ENCODE data around the gene CSF1.
"Not testable (repeated sequence)": the region's sequence is repeated elsewhere in the genome, so short reads cannot be mapped to it uniquely, and the experiment has no call there.

Gene CSF1

GRCh38 chr1:109910123-109910962, at the start of gene CSF1:
TSS of gene CSF1 (plus strand) at chr1:109910849. CDS start at chr1:109911024, 175 bp downstream.
- FAIRE-seq, result no peak
- peak; percentile 70 for DNase-seq (ENCODE audit: insufficient read length, low spot score)
- TF ChIP-seq POLR2A (IDR thresholded peaks at IDR 0.05; ENCODE audit: low read depth, low read length), result no peak; the same call in none of the 2 replicates

DNA sequence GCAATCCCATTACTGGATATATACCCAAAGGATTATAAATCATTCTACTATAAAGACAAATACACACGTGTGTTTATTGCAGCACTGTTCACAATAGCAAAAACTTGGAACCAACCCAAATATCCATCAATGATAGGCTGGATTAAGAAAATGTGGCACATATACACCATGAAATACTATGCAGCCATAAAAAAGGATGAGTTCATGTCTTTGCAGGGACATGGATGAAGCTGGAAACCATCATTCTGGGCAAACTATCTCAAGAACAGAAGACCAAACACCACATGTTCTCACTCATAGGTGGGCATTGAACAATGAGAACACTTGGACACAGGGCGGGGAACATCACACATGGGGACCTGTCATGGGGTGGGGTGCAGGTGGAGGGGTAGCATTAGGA, 49.0 kb upstream of the CSF1 start:
- FAIRE-seq, result not testable (repeated sequence)

GRCh38 chr1:109863667-109864046, 47.0 kb upstream of the CSF1 start:
- TF ChIP-seq POLR2A (IDR thresholded peaks at IDR 0.05; ENCODE audit: low read depth, low read length), result no peak
- FAIRE-seq (no peak), DNase-seq (ENCODE audit: insufficient read length, low spot score) (no peak)

More for the DNA sequence above, 49.0 kb upstream of the CSF1 start:
- not testable (repeated sequence) for DNase-seq (ENCODE audit: insufficient read length, low spot score)

DNA sequence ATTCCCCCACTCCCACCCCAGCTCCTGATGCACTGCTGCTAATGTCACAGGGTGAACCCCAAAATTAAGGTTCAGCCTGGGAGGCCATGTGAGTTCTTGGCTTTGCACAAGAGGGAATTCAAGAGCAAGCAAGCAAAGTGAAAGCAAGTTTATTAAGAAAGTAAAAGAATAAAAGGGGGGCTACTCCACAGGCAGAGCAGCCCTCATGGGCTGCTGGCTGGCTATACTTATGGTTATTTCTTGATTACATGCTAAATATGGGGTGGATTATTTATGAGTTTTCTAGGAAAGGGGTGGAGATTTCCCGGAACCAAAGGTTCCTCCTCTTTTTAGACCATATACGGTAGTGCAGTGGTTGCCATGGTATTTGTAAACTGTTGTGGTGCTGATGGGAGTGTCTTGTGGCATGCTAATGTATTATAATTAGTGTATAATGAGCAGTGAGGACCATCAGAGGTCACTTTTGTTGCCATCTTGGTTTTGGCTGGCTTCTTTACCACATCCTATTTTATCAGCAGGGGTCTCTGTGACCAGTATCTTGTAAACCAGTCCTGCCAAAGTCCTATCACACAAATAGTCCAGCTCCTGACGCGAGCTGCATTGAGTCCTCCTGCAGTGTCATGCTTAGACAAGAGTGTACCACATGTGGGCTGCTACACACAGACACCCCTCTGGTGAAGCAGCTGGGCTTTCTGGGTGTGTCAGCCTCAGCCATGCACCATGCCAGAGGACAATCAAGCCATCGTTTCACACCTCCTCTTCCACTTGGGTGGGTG, 46.4 kb upstream of the CSF1 start:
- FAIRE-seq (no peak), DNase-seq (ENCODE audit: insufficient read length, low spot score) (no peak)
- no peak for TF ChIP-seq POLR2A (IDR thresholded peaks at IDR 0.05; ENCODE audit: low read depth, low read length)

DNA sequence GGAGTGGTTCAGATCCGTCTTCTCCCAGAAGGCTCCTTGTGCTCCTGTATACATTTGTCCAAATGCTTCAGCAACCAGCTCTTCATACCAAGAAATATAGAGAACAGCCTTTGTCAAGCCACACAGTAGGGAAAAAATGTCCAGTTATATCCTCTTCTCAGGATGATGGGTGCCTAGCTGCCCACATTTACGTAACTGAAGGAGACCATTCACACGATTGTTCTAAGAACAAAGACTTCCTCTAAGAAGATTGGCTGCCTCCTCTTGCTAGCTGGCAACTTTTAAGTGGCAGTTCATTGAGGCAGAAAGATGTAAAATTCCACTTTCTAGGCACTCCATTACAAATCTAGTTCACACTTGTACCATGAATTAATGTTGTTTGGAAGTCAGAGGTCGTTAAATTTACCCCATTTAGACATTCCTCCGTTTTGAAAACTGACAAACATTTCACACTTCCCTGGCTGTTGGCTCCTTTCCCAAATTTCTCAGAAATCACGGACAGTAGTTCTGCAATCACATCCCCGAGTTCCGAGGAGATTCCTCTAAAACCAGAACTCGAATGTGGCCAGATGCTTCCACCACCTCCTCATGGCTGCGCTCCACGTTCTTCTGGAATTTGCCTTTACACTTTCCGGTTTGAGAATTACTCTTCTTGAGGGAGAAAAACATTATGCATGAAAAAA, 45.6 kb upstream of the CSF1 start:
- FAIRE-seq, result no peak
- no peak for TF ChIP-seq POLR2A (IDR thresholded peaks at IDR 0.05; ENCODE audit: low read depth, low read length)
- no peak for DNase-seq (ENCODE audit: insufficient read length, low spot score)

GRCh38 chr1:109866071-109866470, 44.6 kb upstream of the CSF1 start:
- FAIRE-seq, result no peak

GRCh38 chr1:109873278-109874175, 37.1 kb upstream of the CSF1 start:
- TF ChIP-seq POLR2A (IDR thresholded peaks at IDR 0.05; ENCODE audit: low read depth, low read length), result no peak
- FAIRE-seq, result no peak

More at GRCh38 chr1:109866071-109866470, 44.6 kb upstream of the CSF1 start:
- TF ChIP-seq POLR2A (IDR thresholded peaks at IDR 0.05; ENCODE audit: low read depth, low read length), result no peak
- DNase-seq (ENCODE audit: insufficient read length, low spot score), result no peak

GRCh38 chr1:109874445-109874844, 36.2 kb upstream of the CSF1 start:
- FAIRE-seq (no peak), DNase-seq (ENCODE audit: insufficient read length, low spot score) (no peak)
- no peak for TF ChIP-seq POLR2A (IDR thresholded peaks at IDR 0.05; ENCODE audit: low read depth, low read length)

More at GRCh38 chr1:109873278-109874175, 37.1 kb upstream of the CSF1 start:
- no peak for DNase-seq (ENCODE audit: insufficient read length, low spot score)

DNA sequence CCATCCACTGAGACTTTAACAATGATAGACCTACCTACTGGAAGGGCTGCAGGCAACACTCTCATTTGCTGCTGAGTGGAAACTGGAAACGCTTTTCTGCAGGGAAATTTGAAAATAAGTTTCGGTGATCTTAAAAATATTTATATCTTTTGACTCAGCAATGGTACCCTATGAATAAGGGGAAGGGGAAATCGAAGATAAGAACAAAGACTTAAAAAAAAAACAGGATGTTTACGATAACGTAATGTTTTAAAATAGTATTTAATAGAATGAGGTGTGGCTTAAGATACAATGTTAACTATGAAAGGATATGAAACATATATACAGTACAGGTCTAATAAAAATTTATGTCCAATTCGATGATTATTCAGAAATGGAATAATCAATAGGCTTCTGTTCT, 34.8 kb upstream of the CSF1 start:
- TF ChIP-seq POLR2A (IDR thresholded peaks at IDR 0.05; ENCODE audit: low read depth, low read length), result no peak
- FAIRE-seq (no peak), DNase-seq (ENCODE audit: insufficient read length, low spot score) (no peak)

DNA sequence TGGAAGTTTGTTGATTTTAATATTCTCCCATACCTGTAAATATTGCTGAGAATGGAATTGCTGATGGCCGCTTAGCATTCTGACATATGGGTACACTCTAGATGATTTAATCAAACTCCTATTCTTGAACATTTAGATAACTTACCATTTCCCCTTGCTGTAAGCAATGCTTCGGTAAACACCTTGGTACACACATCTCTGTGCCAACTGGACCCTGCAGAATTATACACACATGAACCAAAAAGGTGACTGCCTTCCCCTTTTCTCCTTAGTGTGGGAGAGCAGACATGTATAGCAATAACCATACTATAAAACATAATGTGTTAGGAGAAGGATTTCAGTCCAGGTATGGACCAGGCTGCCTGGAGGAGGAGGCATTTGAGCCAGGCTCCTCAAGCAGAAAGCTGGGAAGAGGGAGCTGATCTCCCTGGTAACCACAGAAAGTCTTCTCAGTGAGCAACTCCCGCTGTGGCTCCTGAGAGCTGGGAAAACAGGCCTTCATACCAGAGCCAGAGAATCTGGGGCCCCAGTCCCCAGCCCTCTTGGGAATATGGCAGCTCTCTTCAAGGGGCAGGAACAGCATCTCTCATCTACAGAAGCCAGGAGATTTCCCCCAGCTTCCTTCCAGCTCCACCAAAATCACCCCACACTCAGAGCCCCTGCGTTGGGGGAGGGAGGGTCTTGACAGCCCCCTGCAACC, 33.9 kb upstream of the CSF1 start:
- DNase-seq (ENCODE audit: insufficient read length, low spot score) (no peak), FAIRE-seq (no peak)

GRCh38 chr1:109877317-109877771, 33.3 kb upstream of the CSF1 start:
- TF ChIP-seq POLR2A (IDR thresholded peaks at IDR 0.05; ENCODE audit: low read depth, low read length), result peak; percentile 48
- DNase-seq (ENCODE audit: insufficient read length, low spot score), result peak; percentile 75
- no peak for FAIRE-seq

More for the DNA sequence above, 33.9 kb upstream of the CSF1 start:
- no peak for TF ChIP-seq POLR2A (IDR thresholded peaks at IDR 0.05; ENCODE audit: low read depth, low read length)

DNA sequence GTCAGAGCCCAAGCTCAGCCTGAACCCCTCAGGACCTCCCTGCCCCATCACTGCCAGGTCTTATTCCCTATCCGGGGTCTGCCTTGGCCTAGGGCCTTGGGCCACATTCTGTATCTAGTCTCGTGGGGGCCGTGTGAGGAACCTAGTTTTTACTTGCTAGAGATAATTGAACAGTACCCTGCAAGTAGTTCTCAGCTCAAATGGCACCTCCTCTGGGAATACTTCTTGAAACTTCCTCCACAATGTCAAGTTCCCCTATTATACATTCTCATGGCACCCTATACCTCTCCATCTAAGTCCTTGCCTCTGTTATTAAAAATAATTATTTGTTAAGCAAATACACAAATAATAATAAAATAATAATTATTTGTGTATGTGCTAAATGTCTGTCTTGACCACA, 32.9 kb upstream of the CSF1 start:
- FAIRE-seq (no peak), DNase-seq (ENCODE audit: insufficient read length, low spot score) (no peak)
- no peak for TF ChIP-seq POLR2A (IDR thresholded peaks at IDR 0.05; ENCODE audit: low read depth, low read length)
